Measurements from ENCODE around the gene ECSCR.
"Not testable (repeated sequence)": the region's sequence is repeated elsewhere in the genome, so short reads cannot be mapped to it uniquely, and the experiment has no call there.

Gene ECSCR

GRCh38 chr5:139462586-139463276 is at the start of gene ECSCR:
Gene ECSCR, minus strand, starts transcription at chr5:139462743. Its CDS starts 73 bp downstream, at chr5:139462670.
- DNase-seq (ENCODE audit: low read depth) = no peak

DNA sequence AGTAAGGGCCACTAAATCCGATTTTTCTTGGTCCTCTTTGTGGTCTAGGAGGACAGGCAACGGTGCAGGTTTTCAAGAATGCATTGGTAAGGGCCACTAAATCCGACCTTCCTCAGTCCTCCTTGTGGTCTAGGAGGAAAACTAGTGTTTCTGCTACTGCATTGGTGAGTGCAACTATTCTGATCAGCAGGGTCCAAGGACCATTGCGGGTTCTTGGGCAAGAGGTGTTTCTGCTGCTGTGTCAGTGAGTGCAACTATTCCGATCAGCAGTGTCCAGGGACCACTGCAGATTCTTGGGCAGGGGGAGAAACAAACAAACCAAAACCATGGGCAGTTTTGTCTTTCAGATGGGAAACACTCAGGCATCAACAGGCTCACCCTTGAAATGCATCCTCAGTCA is 42.2 kb upstream of the ECSCR start:
- not testable (repeated sequence) for DNase-seq (ENCODE audit: low read depth)

DNA sequence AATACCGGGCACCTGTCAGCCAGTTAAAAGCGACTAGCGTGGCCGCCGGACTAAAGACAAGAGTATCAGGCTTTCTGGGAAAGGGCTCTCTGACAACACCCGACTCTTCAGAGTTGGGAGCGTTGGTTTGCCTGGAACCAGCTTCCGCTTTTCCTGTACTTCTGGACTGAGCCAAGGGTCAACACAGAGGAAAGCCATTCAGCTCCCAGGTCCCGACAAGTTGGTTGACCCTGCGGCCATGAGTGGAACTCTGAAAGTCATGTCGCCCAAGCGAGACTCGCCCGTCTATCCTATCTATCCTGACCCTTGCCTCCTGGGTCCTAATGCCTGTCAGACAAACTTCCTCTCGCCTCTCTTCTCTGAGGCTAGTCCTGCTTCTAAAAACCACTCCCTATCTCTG is 41.3 kb upstream of the ECSCR start:
- DNase-seq (ENCODE audit: low read depth) = not testable (repeated sequence)

GRCh38 chr5:139503036-139503817 is 40.7 kb upstream of the ECSCR start:
- not testable (repeated sequence) for DNase-seq (ENCODE audit: low read depth)

DNA sequence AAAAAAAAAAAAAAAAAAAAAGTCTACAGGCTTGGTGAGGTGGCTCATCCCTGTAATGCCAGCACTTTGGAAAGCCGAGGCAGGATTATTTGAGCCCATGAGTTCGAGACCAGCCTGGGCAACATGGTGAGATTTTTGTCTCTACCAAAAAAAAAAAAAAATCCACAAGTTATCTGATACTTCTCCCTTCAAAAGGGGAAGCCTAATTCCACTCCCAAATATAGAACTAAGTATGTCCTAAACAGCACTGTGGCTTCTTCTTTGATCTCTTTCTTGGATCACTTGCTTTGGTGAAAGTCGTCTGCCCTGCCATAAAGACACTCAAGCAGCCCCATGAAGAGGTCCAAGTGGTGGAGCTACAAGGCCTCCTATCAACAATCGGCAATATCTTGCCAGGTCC is 38.8 kb upstream of the ECSCR start:
- DNase-seq (ENCODE audit: low read depth) = no peak

DNA sequence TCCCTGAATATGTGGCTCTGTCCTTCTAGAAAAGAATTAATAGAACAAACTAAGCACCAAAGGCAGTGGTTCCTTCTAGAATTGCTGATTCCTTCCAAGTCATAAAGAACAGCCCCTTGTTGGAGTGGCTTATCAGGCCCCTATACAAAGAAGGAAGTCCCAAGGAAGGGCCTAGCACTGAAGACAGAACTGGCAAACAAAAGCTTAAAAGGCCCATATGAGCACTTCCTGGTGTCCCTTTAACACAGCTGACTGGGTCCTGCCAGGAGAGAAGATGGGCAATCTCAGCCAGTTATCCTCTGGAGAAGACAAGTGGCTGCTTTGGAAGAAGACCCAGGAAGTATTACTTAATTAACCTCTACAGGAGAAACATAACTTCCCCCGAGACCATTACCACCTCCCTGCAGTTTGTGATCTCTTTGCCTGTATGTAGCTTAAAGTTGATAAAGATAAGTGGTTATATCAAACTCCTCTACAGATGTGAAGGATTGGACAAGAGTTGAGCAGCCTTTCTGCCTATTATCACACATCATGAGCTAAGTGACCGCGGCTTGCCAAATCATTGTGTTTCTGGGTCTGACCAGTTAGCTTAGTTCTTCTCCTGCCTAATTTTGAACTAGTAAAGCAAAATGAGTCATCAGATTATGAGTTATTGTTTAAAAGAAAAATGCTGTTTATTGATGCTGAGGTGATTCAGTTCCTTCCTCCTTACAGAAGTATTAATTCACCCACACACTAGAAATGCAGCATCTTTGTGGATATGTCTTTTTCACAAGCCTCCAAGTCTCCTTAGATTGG is 33.3 kb upstream of the ECSCR start:
- no peak for DNase-seq (ENCODE audit: low read depth)

DNA sequence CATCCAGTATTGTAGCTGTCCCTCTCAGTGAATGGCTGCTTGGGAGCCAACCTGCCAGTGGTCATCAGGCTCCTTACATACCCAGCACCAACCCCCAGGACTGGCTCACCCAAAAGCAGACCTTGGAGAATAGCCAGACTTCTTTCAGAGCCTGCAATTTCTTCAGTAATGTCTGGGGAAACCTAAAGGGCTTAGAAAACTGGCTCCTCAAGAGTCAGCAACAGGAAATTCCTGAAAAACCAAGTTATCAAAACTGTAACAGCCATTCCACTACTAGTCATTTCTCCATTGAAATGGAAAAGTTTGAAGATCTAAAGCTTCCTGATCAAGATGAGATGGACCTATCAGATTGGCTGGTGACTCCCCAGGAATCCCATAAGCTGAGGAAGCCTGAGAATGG is 32.3 kb upstream of the ECSCR start:
- DNase-seq (ENCODE audit: low read depth) = peak; percentile 46

DNA sequence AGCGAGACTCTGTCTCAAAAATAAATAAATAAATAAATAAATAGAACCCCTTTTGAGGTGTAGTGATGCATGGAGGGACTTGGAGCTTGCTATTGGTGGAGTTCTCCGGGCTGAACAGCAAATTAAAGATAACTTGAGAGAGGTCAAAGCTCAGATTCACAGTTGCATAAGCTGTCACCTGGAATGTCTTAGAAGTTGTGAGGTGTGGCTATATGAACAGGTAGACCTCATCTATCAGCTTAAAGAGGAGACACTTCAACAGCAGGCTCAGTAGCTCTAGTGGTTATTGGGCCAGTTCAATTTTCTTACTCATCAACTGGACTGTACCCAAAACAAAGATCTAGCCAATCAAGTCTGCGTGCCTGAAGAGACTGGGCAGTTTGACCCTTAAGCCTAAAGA is 31.7 kb upstream of the ECSCR start:
- no peak for DNase-seq (ENCODE audit: low read depth)

DNA sequence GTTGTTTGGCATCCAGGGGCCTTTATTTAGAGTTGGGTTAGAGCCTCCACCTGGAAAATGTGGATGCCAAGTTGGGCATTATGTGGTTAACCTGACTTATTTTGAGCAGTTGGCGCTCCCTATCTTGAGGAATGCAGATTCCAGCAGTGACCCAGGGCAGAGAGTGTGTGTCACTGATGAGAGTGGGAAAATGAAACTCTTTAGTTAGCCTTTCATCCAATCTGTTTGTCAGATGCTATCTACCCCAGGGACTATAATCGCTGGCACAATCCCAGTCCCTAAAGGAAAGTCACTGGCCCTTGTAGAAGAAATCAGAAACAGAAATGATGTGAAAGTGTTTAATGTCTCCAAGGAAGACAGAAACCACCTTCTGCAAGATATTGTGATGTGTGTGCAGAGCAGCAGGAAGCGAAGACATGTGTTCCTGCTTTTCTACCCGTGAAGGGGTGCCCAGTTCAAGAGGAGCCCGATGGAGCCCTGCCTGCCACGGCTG is 30.2 kb upstream of the ECSCR start:
- no peak for DNase-seq (ENCODE audit: low read depth)

GRCh38 chr5:139488260-139488659 is 25.7 kb upstream of the ECSCR start:
- no peak for DNase-seq (ENCODE audit: low read depth)

GRCh38 chr5:139486201-139486600 is 23.7 kb upstream of the ECSCR start:
- no peak for DNase-seq (ENCODE audit: low read depth)

GRCh38 chr5:139482890-139483208 is 20.3 kb upstream of the ECSCR start:
- DNase-seq (ENCODE audit: low read depth) = not testable (repeated sequence)

DNA sequence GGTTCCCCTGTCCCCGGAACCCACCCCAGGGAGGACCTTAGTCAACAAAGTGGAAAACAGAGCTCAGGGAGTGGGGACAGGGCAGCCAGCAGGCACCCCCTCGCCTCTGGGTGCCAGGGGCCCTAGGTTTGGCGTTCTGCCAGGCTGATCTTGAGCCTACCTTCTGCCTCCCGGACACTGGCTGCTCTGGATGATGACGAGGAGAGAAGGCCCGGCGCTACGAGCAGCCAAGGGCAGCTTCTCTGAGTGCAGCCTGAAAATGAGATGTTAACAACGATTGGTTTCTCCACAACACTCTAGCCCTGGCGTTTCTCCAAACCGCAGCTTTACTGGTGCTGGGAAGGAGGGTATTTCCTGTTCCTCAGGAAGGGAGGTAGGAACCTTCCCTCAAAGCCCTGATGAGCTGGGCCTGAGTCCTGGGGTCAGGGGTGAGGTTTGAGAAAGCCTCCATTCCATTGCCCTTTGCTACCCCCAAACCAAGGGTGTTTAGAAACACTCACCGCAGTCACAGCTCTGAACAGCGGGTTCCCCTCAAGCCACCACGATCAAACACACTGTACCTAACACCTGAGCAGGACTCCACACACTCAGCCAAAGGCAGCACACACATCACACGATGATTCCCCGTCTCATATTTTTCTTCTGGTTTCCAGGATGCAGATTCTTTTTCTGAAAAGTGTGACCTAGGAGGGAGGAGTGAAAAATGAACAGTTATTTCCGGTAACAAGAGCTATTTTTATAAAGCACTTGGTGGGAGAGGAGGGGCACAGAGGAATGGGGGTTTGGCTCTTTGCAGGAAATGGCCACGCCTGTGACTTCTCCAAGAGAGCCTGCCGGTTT is 19.7 kb upstream of the ECSCR start, which contains the start of gene STING1:
Gene STING1, minus strand, starts transcription at position 709 of the 840 bp plus-strand sequence. CDS start 1,054 bp downstream, outside the sequence.
- peak; percentile 92 for DNase-seq (ENCODE audit: low read depth)

GRCh38 chr5:139481580-139482049 is 19.1 kb upstream of the ECSCR start:
- no peak for DNase-seq (ENCODE audit: low read depth)

DNA sequence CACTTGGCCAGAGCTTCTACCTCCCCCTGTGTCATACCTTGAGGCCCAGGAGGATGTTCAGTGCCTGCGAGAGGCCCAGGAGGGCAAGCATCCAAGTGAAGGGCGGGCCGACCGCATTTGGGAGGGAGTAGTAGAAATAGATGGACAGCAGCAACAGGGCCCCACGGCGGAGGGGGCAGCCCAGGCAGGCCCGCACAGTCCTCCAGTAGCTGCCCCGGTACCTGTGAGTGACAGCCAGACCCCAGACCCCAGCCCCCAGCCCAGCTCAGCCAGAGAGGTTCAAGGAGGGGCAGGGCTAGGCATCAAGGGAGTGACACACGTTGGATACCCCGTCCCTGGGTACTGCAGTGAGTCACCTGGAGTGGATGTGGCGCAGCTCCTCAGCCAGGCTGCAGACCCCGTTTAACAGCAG is 18.6 kb upstream of the ECSCR start:
- no peak for DNase-seq (ENCODE audit: low read depth)

DNA sequence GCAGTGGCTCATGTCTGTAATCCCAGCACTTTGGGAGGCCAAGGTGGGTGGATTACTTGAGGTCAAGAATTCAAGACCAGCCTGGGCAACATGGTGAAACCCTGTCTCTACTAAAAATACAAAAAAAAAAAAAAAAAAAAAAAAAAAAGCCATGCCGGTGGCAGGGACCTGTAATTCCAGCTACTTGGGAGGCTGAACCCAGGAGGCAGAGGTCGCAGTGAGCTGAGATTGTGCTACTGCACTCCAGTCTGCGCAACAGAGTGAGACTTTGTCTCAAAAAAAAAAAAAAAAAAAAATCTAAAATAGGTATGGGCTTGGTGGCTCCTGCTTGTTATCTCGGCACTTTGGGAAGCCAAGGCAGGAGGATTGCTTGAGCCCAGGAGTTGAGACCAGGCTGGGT is 17.2 kb upstream of the ECSCR start:
- not testable (repeated sequence) for DNase-seq (ENCODE audit: low read depth)

DNA sequence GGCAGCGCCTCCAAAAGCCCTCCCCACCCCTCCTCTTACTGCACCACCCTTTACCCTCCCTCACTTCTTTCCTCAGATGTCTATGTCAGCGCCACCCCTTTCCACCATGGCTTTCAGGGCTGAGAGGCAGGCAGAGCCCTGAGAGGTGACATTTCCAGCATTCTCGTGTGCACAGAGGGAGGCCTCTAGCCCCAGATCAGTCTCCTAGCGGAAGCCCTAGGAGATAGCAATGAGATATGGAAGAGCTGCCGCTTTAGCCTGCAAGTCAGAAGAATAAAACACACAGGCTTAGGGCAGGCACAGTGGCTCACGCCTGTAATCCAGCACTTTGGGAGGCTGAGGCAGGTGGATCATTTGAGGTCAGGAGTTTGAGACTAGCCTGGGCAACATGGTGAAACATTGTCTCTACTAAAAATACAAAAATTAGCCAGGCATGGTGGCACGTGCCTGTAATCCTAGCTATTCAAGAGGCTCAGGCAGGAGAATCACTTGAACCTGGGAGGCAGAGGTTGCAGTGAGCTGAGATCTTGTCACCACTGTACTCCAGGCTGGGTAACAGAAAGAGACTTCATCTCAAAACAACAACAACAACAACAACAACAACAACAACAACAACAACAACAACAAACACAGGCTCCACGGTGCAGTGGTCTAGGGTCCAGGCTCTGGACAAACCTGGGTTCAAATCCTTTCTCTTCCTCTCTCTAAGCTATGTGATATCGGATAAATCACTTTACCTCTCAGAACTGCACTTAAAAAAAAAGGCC is 16.3 kb upstream of the ECSCR start:
- DNase-seq (ENCODE audit: low read depth) = not testable (repeated sequence)

DNA sequence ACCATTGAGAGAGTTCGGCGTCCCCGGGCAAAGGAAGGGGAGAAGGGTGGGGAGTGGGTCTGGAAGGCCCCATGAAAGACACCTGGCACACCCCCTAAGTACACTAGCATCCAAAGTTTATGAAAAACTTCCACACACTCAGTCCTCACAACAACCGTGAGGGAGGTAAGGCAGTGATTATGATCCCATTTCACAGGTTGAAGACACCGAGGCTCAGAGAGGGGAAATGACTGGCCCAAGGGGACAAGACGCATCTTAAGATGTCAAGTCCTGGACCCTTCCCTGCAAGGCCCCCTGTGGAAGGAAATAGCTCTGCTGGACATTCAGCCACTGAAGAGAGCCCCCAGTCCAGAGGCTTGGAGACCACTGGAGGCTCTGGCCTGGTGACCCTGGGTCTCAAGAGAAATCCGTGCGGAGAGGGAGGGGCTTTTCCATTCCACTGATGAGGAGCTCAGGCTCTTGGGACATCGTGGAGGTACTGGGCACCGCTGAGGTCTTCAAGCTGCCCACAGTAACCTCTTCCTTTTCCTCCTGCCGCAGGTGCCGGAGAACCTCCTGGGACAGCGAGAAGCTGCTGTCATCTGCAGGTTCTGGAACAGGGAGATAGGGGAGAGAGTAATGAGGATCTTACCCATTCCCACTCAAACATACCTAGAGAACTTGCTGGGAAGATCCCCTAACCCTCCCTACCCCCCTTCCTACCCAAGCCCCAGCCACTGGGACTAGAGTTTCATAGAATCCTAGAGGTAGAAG is 13.5 kb upstream of the ECSCR start:
- DNase-seq (ENCODE audit: low read depth) = no peak

- no peak for DNase-seq (ENCODE audit: low read depth)
Observed at GRCh38 chr5:139474890-139475791, 12.6 kb upstream of the ECSCR start.

Data from GM04503 (cell line).